HepG2 (cell line): ENCODE data around the gene DUSP8. TPM values are rescaled to one million over a fixed set of nuclear protein-coding genes. Genes with fewer than 3 reads are reported as not detected.

Experiments used
- ATAC-seq: fragments of 200-7000 bp; cut with Tn5 transposase; 3 replicates; pipeline ENCODE4 v1.9.1; 2020; ENCODE audit warnings: mild to moderate bottlenecking, moderate library complexity
- BruUV-seq: library from RNA; stranded (reverse); fragments of 400-500 nt; replicated peaks from 2 replicates; lab custom pipeline; 2021; lab: Mats Ljungman, UMichigan
- CTCF ChIA-PET: fragments of 300-600 bp; formaldehyde crosslinking; extraction: SDS; loops from one replicate; lab custom pipeline; 2021; ENCODE audit warnings: low total read pairs, inconsistent platforms, low intra/inter-chr PET ratio; lab: Yijun Ruan, JAX
- POLR2A ChIA-PET: fragments of 350-600 bp; sonication (Branson Sonifier 250); formaldehyde crosslinking; loops from one replicate; lab custom pipeline; 2020; ENCODE audit warnings: antibody characterized with exemption, inconsistent platforms; lab: Yijun Ruan, JAX
- DNase-seq: peaks from one replicate; pipeline ENCODE4 v3.0.0-alpha.2; 2015; ENCODE audit warnings: low spot score
- FAIRE-seq: peaks from 3 replicates; lab custom pipeline; 2011; peaks lifted over from hg19 to GRCh38; lab: Jason Lieb, UNC
- H2AFZ ChIP-seq: one replicate; pipeline ENCODE4 v1.6.1; 2011; ENCODE audit warnings: low read length, inconsistent platforms
- H3K27ac ChIP-seq: fragments of 300-600 bp; 3 replicates; pipeline ENCODE4 v1.8.0; 2011; ENCODE audit warnings: mixed run types, mild to moderate bottlenecking, mixed read lengths, low read length, inconsistent platforms; ENCODE audit not compliant: insufficient read depth; ENCODE audit errors: extremely low read length
- H3K27me3 ChIP-seq, 2 experiments: fragments of 200-600 bp in 1 of 2; 2 replicates in 1 of 2; 3 replicates in 1 of 2; pipeline versions ENCODE4 v1.6.0 to v1.8.0; 2011; ENCODE audit warnings: low read length in 2 of 2, mild to moderate bottlenecking in 2 of 2, moderate library complexity in 2 of 2, inconsistent platforms in 1 of 2; ENCODE audit not compliant: insufficient read depth in 2 of 2, control insufficient read depth in 1 of 2
- H3K36me3 ChIP-seq, 2 experiments: fragments of 200-600 bp in 1 of 2; replicated peaks in 1 of 2; 2 replicates in 1 of 2; 3 replicates in 1 of 2; pipeline versions ENCODE4 v1.5.1 to v1.8.0; 2011; ENCODE audit warnings: low read length in 2 of 2, inconsistent platforms in 1 of 2; ENCODE audit not compliant: insufficient read depth in 2 of 2, control insufficient read depth in 1 of 2
- H3K4me1 ChIP-seq: 2 replicates; pipeline ENCODE4 v1.5.1; 2012; ENCODE audit warnings: low read length, inconsistent platforms; ENCODE audit not compliant: insufficient read depth
- H3K4me2 ChIP-seq: 2 replicates; pipeline ENCODE4 v1.6.0; 2011; ENCODE audit warnings: low read depth, low read length, inconsistent platforms
- H3K4me3 ChIP-seq, 3 experiments: fragments of 200-600 bp in 1 of 3; sonication (generic), shearing (Covaris generic) in 1 of 3; replicated peaks in 1 of 3; 2 replicates each; pipeline ENCODE4 v1.5.1; 2011 to 2016; ENCODE audit warnings: low read length in 3 of 3, inconsistent platforms in 2 of 3, low read depth in 2 of 3, mild to moderate bottlenecking in 2 of 3, control low read depth in 1 of 3, mixed read lengths in 1 of 3; ENCODE audit not compliant: insufficient read depth in 1 of 3
- H3K79me2 ChIP-seq: one replicate; pipeline ENCODE4 v1.6.1; 2011; ENCODE audit warnings: low read length, inconsistent platforms; ENCODE audit not compliant: insufficient read depth
- H3K9ac ChIP-seq: 2 replicates; pipeline ENCODE4 v1.6.0; 2011; ENCODE audit warnings: mild to moderate bottlenecking, low read depth, low read length, inconsistent platforms; ENCODE audit not compliant: insufficient read depth
- H3K9me3 ChIP-seq: 2 replicates; pipeline ENCODE4 v1.5.1; 2012; ENCODE audit warnings: mild to moderate bottlenecking, low read length
- H4K20me1 ChIP-seq: 2 replicates; pipeline ENCODE4 v1.6.0; 2011; ENCODE audit warnings: inconsistent platforms, mild to moderate bottlenecking, low read length, moderate library complexity; ENCODE audit not compliant: insufficient read depth
- HIC2 ChIP-seq: sonication (generic); formaldehyde crosslinking; IDR thresholded peaks from 2 replicates; pipeline ENCODE4 v1.9.0; 2022; ENCODE audit warnings: low read depth, missing genetic modification reagents
- HNRNPL ChIP-seq: fragments of 200-400 bp; formaldehyde crosslinking; IDR thresholded peaks from 2 replicates; pipeline ENCODE4 v1.6.1; 2017; ENCODE audit warnings: mild to moderate bottlenecking, low read depth, low read length
- TEAD3 ChIP-seq: optimal IDR thresholded peaks from 2 replicates; pipeline ENCODE3; 2016; ENCODE audit warnings: borderline replicate concordance
- ZFYVE20 ChIP-seq: sonication (generic); formaldehyde crosslinking; IDR thresholded peaks from 2 replicates; pipeline ENCODE4 v1.8.0; 2023; ENCODE audit warnings: low read depth, mild to moderate bottlenecking, moderate library complexity, missing genetic modification reagents, borderline replicate concordance
- ZNF317 ChIP-seq: sonication (generic); formaldehyde crosslinking; IDR thresholded peaks from 2 replicates; pipeline ENCODE4 v1.5.0; 2020; ENCODE audit warnings: mild to moderate bottlenecking, missing genetic modification reagents
- ZNF670 ChIP-seq: sonication (generic); formaldehyde crosslinking; IDR thresholded peaks from 2 replicates; pipeline ENCODE4 v1.8.0; 2022; ENCODE audit warnings: mild to moderate bottlenecking, missing genetic modification reagents, borderline replicate concordance
- ZNF891 ChIP-seq: sonication (generic); formaldehyde crosslinking; IDR thresholded peaks from 2 replicates; pipeline ENCODE4 v1.5.0; 2020; ENCODE audit warnings: mild to moderate bottlenecking, missing genetic modification reagents
- WGBS: methylation state at CpG from one replicate; pipeline ENCODE4 v1.1.6; 2017; ENCODE audit warnings: low lambda C conversion rate; 5-methylcytosine and 5-hydroxymethylcytosine counted together
- in situ Hi-C: cut with HindIII; loops from 2 replicates; pipeline ENCODE4 v1.10.0; 2017; ENCODE audit warnings: low pct_unique_long_range_greater_than_20kb; ENCODE audit not compliant: extremely low pct_ligation_motif_present
- intact Hi-C: fragments of 100-400 bp; cut with micrococcal nuclease; formaldehyde crosslinking; loops from one replicate; pipeline ENCODE4 v1.10.0; 2022; ENCODE audit not compliant: unreplicated experiment
- polyA plus RNA-seq, 8 experiments: library from polyadenylated mRNA; depleted of rRNA in 3 of 8; stranded (reverse) in 7 of 8; unstranded in 1 of 8; fragments of >200 nt; fragmentation: Illumina TruSeq in 4 of 8; extraction: Trizol in 4 of 8; gene quantifications; 2 replicates each; pipeline versions ENCODE4 v1.2.1 to v1.2.3, GENCODE V29; 2011 to 2016; ENCODE audit warnings: low read depth in 4 of 8, missing spikeins in 1 of 8, mixed read lengths in 1 of 8; ENCODE audit not compliant: insufficient read depth in 1 of 8
- total RNA-seq, 5 experiments: library from RNA; depleted of rRNA; stranded (reverse); fragments of >200 nt; fragmentation: Illumina TruSeq; extraction: Trizol; gene quantifications; 2 replicates each; pipeline ENCODE4 v1.2.3, GENCODE V29; 2016; ENCODE audit warnings: low read depth in 1 of 5

Gene DUSP8
- total and polyA plus RNA-seq, 2 of the 13 experiments (the other 11 are each of a cell fraction or from before 2014, with no cell fraction given): 1.8 to 8.0 TPM

- Histone ChIP-seq H3K27ac (no peak overlapping the region), H3K79me2 (no peaks in the 10 kb centered on the region), H3K4me2 (no peak overlapping the region), H3K36me3 (no peaks in the 10 kb centered on the region), H4K20me1 (peaks cover 4% of the 10 kb centered on the region; the same call in 1 of the 2 replicates), H3K4me1 (no peaks in the 10 kb centered on the region), H3K27me3 (no peaks in the 10 kb centered on the region; a peak in 1 of 5 replicates), H3K4me3 (no peak overlapping the region), H3K9ac (no peak overlapping the region), H3K9me3 (no peaks in the 10 kb centered on the region), H2AFZ (no peak overlapping the region)
- ChIA-PET CTCF (no interaction called here), POLR2A (no interaction called here)
- no TSS peak for BruUV-seq
- FAIRE-seq (no peak), DNase-seq (no peak), ATAC-seq (no peak)
- WGBS: 96% methylated on average over 48 of the region's 74 CpGs
- intact Hi-C loops: no loop called here
- TF ChIP-seq HIC2: no peak
- no peak for TF ChIP-seq ZNF891 (CRISPR knock-in tag)
- TF ChIP-seq TEAD3 (CRISPR knock-in tag): no peak
- TF ChIP-seq ZNF670 (CRISPR knock-in tag): no peak
- no peak for TF ChIP-seq ZFYVE20 (CRISPR knock-in tag)
- peak; percentile 56; the same call in 1 of the 2 replicates for TF ChIP-seq HNRNPL
- TF ChIP-seq ZNF317 (CRISPR knock-in tag): no peak
- in situ Hi-C loops: no loop called here
Measured at GRCh38 chr11:1557051-1557884, 14.8 kb downstream of the DUSP8 start.
